Measurements from ENCODE around the gene POU6F2.

DNA sequence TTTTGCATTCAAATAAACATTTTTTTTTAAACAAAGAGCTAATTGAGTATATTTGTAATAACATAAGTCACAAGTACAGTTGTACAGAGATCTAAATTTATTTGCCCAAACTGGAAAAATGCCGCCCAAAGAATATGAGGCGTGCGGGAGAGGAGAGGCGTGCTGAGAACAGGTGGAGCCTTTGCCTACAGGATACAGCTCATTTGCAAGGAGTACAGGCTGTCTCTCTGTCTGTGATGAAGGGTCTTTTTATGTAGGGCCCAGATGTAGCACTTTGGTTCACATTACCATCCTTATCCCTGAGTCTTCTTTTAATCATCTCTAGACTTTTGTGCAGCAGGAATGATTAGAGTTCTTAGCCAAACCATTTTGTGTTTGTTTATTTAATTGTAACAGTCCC is 58.2 kb downstream of the POU6F2 start:
- TF ChIP-seq EZH2 (IDR thresholded peaks at IDR 0.05; ENCODE audit: low read depth, unreplicated experiment): no peak
- TF ChIP-seq, protein P1, sequence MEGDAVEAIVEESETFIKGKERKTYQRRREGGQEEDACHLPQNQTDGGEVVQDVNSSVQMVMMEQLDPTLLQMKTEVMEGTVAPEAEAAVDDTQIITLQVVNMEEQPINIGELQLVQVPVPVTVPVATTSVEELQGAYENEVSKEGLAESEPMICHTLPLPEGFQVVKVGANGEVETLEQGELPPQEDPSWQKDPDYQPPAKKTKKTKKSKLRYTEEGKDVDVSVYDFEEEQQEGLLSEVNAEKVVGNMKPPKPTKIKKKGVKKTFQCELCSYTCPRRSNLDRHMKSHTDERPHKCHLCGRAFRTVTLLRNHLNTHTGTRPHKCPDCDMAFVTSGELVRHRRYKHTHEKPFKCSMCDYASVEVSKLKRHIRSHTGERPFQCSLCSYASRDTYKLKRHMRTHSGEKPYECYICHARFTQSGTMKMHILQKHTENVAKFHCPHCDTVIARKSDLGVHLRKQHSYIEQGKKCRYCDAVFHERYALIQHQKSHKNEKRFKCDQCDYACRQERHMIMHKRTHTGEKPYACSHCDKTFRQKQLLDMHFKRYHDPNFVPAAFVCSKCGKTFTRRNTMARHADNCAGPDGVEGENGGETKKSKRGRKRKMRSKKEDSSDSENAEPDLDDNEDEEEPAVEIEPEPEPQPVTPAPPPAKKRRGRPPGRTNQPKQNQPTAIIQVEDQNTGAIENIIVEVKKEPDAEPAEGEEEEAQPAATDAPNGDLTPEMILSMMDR (conservative IDR thresholded peaks at IDR 0.05; ENCODE audit: low read depth in 2 of 2): no peak
- TF ChIP-seq ZNF114 (CRISPR knock-in tag; IDR thresholded peaks at IDR 0.05): no peak
- no peak for TF ChIP-seq NANOG (IDR thresholded peaks at IDR 0.05; ENCODE audit: borderline replicate concordance)
- TF ChIP-seq EZH2phosphoT487 (IDR thresholded peaks at IDR 0.05; ENCODE audit: unreplicated experiment): no peak
- TF ChIP-seq, protein P2, sequence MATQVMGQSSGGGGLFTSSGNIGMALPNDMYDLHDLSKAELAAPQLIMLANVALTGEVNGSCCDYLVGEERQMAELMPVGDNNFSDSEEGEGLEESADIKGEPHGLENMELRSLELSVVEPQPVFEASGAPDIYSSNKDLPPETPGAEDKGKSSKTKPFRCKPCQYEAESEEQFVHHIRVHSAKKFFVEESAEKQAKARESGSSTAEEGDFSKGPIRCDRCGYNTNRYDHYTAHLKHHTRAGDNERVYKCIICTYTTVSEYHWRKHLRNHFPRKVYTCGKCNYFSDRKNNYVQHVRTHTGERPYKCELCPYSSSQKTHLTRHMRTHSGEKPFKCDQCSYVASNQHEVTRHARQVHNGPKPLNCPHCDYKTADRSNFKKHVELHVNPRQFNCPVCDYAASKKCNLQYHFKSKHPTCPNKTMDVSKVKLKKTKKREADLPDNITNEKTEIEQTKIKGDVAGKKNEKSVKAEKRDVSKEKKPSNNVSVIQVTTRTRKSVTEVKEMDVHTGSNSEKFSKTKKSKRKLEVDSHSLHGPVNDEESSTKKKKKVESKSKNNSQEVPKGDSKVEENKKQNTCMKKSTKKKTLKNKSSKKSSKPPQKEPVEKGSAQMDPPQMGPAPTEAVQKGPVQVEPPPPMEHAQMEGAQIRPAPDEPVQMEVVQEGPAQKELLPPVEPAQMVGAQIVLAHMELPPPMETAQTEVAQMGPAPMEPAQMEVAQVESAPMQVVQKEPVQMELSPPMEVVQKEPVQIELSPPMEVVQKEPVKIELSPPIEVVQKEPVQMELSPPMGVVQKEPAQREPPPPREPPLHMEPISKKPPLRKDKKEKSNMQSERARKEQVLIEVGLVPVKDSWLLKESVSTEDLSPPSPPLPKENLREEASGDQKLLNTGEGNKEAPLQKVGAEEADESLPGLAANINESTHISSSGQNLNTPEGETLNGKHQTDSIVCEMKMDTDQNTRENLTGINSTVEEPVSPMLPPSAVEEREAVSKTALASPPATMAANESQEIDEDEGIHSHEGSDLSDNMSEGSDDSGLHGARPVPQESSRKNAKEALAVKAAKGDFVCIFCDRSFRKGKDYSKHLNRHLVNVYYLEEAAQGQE (IDR thresholded peaks at IDR 0.05; ENCODE audit: unreplicated experiment): no peak
- TF ChIP-seq CREB1 (CRISPR knock-in tag; IDR thresholded peaks at IDR 0.05; ENCODE audit: low read depth): no peak
- TF ChIP-seq POLR2AphosphoS5 (IDR thresholded peaks at IDR 0.05; ENCODE audit: low read depth): no peak
- TF ChIP-seq, protein P3, sequence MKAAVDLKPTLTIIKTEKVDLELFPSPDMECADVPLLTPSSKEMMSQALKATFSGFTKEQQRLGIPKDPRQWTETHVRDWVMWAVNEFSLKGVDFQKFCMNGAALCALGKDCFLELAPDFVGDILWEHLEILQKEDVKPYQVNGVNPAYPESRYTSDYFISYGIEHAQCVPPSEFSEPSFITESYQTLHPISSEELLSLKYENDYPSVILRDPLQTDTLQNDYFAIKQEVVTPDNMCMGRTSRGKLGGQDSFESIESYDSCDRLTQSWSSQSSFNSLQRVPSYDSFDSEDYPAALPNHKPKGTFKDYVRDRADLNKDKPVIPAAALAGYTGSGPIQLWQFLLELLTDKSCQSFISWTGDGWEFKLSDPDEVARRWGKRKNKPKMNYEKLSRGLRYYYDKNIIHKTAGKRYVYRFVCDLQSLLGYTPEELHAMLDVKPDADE (IDR thresholded peaks at IDR 0.05): no peak

All from GM23338 (cell line).